PFSK-1 (cell line): ENCODE measurements around the gene TSSK6.

Experiments used
- FOXP2 ChIP-seq: optimal IDR thresholded peaks from 2 replicates; pipeline ENCODE3; 2011; ENCODE audit warnings: borderline replicate concordance, control low read depth, inconsistent platforms; ENCODE audit not compliant: insufficient read depth; ENCODE audit errors: extremely low read length, extremely low read depth
- POLR2AphosphoS5 ChIP-seq: IDR thresholded peaks from 2 replicates; pipeline ENCODE4 v1.6.1; 2012; ENCODE audit warnings: low read depth, mild to moderate bottlenecking, control low read depth, low read length, moderate library complexity
- SIN3A ChIP-seq: IDR thresholded peaks from 2 replicates; pipeline ENCODE4 v1.6.1; 2012; ENCODE audit warnings: mild to moderate bottlenecking, low read length, moderate library complexity, borderline replicate concordance; ENCODE audit not compliant: insufficient read depth
- TAF1 ChIP-seq: IDR thresholded peaks from 2 replicates; pipeline ENCODE4 v1.6.1; 2012; ENCODE audit warnings: low read length, control low read depth, borderline replicate concordance; ENCODE audit not compliant: insufficient read depth
- TF ChIP-seq, protein P1 (sequence below), 2 experiments: IDR thresholded peaks; 2 replicates each; pipeline versions ENCODE4 v1.6.1 to v1.8.0; 2011 to 2012; ENCODE audit warnings: low read depth in 2 of 2, low read length in 2 of 2, control low read depth in 1 of 2, inconsistent platforms in 1 of 2, mild to moderate bottlenecking in 1 of 2, moderate library complexity in 1 of 2; ENCODE audit not compliant: insufficient read depth in 1 of 2

DNA sequence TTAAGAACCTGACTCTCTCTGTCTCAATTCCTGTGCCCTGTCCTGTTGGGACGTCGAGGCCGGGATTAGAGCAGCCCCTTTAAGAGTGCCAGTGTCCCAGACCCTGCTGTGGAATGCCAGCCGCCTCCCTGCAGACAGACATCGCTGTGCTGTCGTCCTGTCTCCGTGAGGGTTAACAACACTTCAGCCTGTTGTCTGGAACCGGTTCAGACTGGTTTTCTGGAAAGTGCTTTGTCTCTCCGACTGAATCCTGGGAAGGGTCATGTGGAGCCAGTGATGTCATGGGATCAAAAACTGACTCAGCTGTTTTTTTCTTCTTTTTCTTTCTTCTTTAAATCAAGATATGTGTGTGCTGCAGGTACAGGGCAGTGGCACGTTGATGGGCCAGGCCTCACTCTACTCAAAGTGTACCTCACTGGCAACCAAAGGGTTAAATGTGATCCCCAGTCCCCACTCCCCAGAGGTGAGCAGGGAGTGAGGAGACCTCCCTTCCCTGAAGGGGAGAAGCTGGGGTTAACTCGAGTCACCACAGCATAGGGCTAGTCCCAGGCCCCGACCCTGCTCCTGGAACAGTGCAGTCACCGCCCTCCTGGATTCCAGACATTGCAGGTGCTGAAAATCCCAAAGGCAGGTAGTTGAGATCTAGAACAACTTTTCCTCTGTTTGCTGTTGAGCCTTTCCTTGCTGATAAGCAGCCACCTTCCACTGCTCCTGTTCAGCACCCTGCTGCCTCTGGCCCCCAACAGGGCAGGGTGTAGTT lies 50.8 kb downstream of the TSSK6 start:
- TF ChIP-seq, protein P1, sequence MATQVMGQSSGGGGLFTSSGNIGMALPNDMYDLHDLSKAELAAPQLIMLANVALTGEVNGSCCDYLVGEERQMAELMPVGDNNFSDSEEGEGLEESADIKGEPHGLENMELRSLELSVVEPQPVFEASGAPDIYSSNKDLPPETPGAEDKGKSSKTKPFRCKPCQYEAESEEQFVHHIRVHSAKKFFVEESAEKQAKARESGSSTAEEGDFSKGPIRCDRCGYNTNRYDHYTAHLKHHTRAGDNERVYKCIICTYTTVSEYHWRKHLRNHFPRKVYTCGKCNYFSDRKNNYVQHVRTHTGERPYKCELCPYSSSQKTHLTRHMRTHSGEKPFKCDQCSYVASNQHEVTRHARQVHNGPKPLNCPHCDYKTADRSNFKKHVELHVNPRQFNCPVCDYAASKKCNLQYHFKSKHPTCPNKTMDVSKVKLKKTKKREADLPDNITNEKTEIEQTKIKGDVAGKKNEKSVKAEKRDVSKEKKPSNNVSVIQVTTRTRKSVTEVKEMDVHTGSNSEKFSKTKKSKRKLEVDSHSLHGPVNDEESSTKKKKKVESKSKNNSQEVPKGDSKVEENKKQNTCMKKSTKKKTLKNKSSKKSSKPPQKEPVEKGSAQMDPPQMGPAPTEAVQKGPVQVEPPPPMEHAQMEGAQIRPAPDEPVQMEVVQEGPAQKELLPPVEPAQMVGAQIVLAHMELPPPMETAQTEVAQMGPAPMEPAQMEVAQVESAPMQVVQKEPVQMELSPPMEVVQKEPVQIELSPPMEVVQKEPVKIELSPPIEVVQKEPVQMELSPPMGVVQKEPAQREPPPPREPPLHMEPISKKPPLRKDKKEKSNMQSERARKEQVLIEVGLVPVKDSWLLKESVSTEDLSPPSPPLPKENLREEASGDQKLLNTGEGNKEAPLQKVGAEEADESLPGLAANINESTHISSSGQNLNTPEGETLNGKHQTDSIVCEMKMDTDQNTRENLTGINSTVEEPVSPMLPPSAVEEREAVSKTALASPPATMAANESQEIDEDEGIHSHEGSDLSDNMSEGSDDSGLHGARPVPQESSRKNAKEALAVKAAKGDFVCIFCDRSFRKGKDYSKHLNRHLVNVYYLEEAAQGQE (IDR thresholded peaks at IDR 0.05; ENCODE audit: insufficient read depth in 1 of 2, low read depth in 2 of 2, low read length in 2 of 2): no peak
- TF ChIP-seq SIN3A (no peak), TAF1 (no peak), POLR2AphosphoS5 (no peak), FOXP2 (no peak)
